ENCODE measurements around the gene FH. TPM values are rescaled to one million over a fixed set of nuclear protein-coding genes. Genes with fewer than 3 reads are reported as not detected.

FH gene
- total and polyA plus RNA-seq, 2 donors (not counting 3 experiments of a cell fraction or from before 2014, with no cell fraction given), result 41.9 to 96.6 TPM

- H3K27me3 ChIP-seq (ENCODE audit: control insufficient read depth in 2 of 2, insufficient read depth in 2 of 2, low read length in 2 of 2), result peaks cover 13 to 30% of the 10 kb centered on the region in 2 experiments
- no peaks in the 10 kb centered on the region for H3K9me3 ChIP-seq (replicated peaks; ENCODE audit: control insufficient read depth, insufficient read depth, low read length)
- H3K4me3 ChIP-seq (replicated peaks in 1 of 3; ENCODE audit: insufficient read depth in 1 of 3, low read depth in 1 of 3, low read length in 3 of 3), result peak overlapping the region; percentile 89 to 93 (median 93)
- peak overlapping the region; percentile 85 for H3K9ac ChIP-seq (replicated peaks; ENCODE audit: extremely low read depth, insufficient read depth, low read length)
- dilution Hi-C loops (cut with MboI; ENCODE audit: extremely low pct_ligation_motif_present, low sequenced_read_pairs) (no loop called here), intact Hi-C loops (cut with micrococcal nuclease) (loop anchor here (1.0 to 5.0 kb wide), 4 partner anchors 11 to 329 kb away; partner anchors contain the start of genes EXO1 and RGS7)
- ChIA-PET CTCF (interaction anchor here (0.9 to 2.3 kb wide), 5 partner anchors 9 to 329 kb away, joined by 3 to 7 read pairs (median 3); partner anchors contain the start of gene EXO1), POLR2A (interaction anchor here (1.1 kb wide), 1 partner anchor 11 kb away, joined by 3 read pairs; no protein-coding TSS in a partner anchor)
- no peaks in the 10 kb centered on the region for H3K9me1 ChIP-seq (replicated peaks; ENCODE audit: control insufficient read depth, extremely low read depth, insufficient read depth, low read length)
- peaks cover 48% of the 10 kb centered on the region for H3K79me2 ChIP-seq (ENCODE audit: control insufficient read depth, insufficient read depth, low read length)
- peak overlapping the region; percentile 37 for H3K27ac ChIP-seq (ENCODE audit: insufficient read depth, low read depth, low read length)
- peak; percentile 47 for DNase-seq (ENCODE audit: low read depth, low spot score)
- peaks cover 0 to 7% of the 10 kb centered on the region in 2 experiments for H3K36me3 ChIP-seq (ENCODE audit: control insufficient read depth in 2 of 2, extremely low read depth in 1 of 2, insufficient read depth in 2 of 2, low read length in 2 of 2)
- TSS peak; percentile 46 for BruUV-seq (replicated peaks)
- peaks cover 13% of the 10 kb centered on the region for H3K4me1 ChIP-seq (ENCODE audit: control insufficient read depth, extremely low read depth, insufficient read depth, low read length)
- H4K20me1 ChIP-seq (replicated peaks; ENCODE audit: control insufficient read depth, extremely low read depth, insufficient read depth, low read length), result no peaks in the 10 kb centered on the region
- TF ChIP-seq POLR2A (IDR thresholded peaks at IDR 0.05; ENCODE audit: low read depth, low read length) (no peak), POLR2AphosphoS5 (IDR thresholded peaks at IDR 0.05; ENCODE audit: insufficient read depth, low read depth, low read length) (no peak), EZH2 (IDR thresholded peaks at IDR 0.05; ENCODE audit: borderline replicate concordance, low read depth, low read length, severe bottlenecking) (no peak), FOS (IDR thresholded peaks at IDR 0.05; ENCODE audit: borderline replicate concordance, insufficient read depth, low read length) (no peak), JUN (IDR thresholded peaks at IDR 0.05; ENCODE audit: borderline replicate concordance, insufficient read depth, insufficient read length, low read depth) (no peak), GATA2 (IDR thresholded peaks at IDR 0.05; ENCODE audit: insufficient read depth, insufficient read length, low read depth, low read length) (no peak), CTCF (IDR thresholded peaks at IDR 0.05; ENCODE audit: extremely low read depth in 1 of 2, insufficient read depth in 1 of 2, low read depth in 1 of 2, low read length in 2 of 2) (no peak), MAX (IDR thresholded peaks at IDR 0.05; ENCODE audit: insufficient read depth, insufficient read length) (no peak), MYC (IDR thresholded peaks at IDR 0.05; ENCODE audit: low read depth, low read length) (no peak)
- FAIRE-seq, result no peak
- H3K4me2 ChIP-seq (ENCODE audit: insufficient read depth, low read length), result peak overlapping the region; percentile 99
- peak overlapping the region; percentile 73 for H2AFZ ChIP-seq (ENCODE audit: low read depth, low read length)
Measured at GRCh38 chr1:241518476-241519307, 863 bp downstream of the FH start.
